Measurements from ENCODE around the gene FGFBP1.

The FGFBP1 gene

DNA sequence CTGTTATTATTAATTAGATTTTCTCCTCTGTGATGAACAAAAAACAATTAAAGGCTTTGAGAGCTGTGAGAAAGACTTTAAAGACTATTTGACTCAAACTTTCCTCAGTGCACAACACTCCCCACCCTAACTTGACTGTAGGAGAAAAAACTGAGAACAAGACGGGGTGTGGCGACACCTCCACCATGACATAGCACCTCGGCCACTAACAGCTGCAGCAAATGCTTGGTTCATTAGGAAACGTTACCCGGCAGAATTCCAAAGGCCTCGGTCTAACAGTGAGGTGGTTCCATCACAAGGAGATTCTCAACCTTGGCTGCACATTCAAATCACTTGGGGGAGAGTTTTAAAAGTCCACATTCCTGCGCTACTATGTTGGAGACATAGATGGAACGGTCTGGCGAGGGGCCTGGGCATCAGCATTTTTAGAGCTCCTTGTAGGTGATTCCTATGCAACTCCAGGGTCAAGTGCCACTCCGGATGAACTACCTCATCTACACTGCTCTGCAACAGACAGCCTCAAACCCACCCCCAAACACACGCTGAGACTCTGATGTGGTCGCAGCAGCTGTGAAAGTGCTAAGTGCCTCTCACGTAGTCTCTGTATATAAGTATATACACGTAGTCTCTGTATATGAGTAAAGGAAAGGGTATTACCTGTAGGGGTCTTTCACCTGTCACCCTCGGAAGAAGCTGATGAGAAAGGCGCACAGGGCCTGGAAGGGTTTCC, 23.4 kb upstream of the FGFBP1 start:
- no peak for DNase-seq (ENCODE audit: low read depth)
- TF ChIP-seq, protein P1, sequence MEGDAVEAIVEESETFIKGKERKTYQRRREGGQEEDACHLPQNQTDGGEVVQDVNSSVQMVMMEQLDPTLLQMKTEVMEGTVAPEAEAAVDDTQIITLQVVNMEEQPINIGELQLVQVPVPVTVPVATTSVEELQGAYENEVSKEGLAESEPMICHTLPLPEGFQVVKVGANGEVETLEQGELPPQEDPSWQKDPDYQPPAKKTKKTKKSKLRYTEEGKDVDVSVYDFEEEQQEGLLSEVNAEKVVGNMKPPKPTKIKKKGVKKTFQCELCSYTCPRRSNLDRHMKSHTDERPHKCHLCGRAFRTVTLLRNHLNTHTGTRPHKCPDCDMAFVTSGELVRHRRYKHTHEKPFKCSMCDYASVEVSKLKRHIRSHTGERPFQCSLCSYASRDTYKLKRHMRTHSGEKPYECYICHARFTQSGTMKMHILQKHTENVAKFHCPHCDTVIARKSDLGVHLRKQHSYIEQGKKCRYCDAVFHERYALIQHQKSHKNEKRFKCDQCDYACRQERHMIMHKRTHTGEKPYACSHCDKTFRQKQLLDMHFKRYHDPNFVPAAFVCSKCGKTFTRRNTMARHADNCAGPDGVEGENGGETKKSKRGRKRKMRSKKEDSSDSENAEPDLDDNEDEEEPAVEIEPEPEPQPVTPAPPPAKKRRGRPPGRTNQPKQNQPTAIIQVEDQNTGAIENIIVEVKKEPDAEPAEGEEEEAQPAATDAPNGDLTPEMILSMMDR (IDR thresholded peaks at IDR 0.05; ENCODE audit: insufficient read depth, low read depth, low read length, missing control alignments) = no peak

DNA sequence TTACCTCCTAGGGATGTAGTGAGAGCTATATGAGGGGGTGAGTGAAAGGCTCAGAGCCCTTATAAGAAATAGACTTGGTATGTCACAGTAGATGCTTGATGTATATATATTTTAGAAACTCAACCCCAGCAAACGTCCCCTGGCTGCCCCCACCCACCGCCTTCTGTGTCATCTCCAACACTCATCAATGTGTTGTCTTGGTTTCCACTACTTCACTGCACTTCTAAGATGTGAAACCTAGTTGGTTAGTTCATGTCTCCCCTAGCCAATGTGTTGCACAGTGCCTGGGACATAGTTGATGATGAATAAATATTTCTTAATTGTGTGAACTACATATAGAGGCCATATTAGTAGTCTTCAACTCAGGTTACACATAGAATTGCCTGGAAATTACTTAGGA, 20.0 kb upstream of the FGFBP1 start:
- H3K4me3 ChIP-seq (ENCODE audit: low read depth, low read length) = no peak overlapping the region
- TF ChIP-seq, protein P1 (IDR thresholded peaks at IDR 0.05; ENCODE audit: insufficient read depth, low read depth, low read length, missing control alignments) = no peak
- no peak for DNase-seq (ENCODE audit: low read depth)

More for the DNA sequence above, 23.4 kb upstream of the FGFBP1 start:
- no peak overlapping the region for H3K4me3 ChIP-seq (ENCODE audit: low read depth, low read length)

DNA sequence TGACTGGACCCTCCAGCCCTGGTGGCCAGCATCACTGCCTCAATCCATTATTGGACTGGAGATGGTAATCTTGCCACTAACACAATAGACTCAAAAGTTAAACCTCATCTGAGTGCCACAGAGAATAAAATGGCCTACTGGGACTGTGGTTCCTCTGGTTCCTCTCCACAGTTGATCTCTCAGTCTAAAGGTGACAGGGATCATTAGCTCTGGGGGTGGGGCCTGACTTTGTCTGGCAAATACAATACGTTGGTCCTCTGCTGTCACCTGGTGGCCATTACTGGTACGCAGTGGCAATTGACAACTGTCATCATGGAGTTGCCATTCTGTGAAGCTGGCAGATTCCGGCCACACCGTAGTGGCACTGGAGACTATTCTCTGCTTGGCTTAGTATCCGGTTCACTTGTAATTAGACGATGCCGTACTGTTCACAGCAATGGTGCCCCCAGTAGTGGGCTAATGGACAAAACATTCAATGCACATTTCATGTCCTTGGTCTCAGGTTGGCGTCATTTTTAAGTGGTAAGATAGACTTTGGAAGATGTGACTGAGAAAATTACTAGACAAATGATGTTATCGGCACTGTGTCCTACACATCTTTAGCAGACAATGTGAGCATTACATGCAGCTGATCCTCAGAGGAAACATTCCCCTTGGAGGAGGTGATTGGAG, 17.8 kb upstream of the FGFBP1 start:
- DNase-seq (ENCODE audit: low read depth) = peak; percentile 84
- TF ChIP-seq, protein P1 (IDR thresholded peaks at IDR 0.05; ENCODE audit: insufficient read depth, low read depth, low read length, missing control alignments) = peak; percentile 91

GRCh38 chr4:15955670-15956069, 17.1 kb upstream of the FGFBP1 start:
- H3K4me3 ChIP-seq (ENCODE audit: low read depth, low read length) = no peak overlapping the region
- DNase-seq (ENCODE audit: low read depth) = no peak
- TF ChIP-seq, protein P1 (IDR thresholded peaks at IDR 0.05; ENCODE audit: insufficient read depth, low read depth, low read length, missing control alignments) = no peak

More for the DNA sequence above, 17.8 kb upstream of the FGFBP1 start:
- H3K4me3 ChIP-seq (ENCODE audit: low read depth, low read length) = no peak overlapping the region

- peak; percentile 64 for DNase-seq (ENCODE audit: low read depth)
- H3K4me3 ChIP-seq (ENCODE audit: low read depth, low read length) = no peak overlapping the region
- TF ChIP-seq, protein P1 (IDR thresholded peaks at IDR 0.05; ENCODE audit: insufficient read depth, low read depth, low read length, missing control alignments) = no peak
These were observed 15.1 kb upstream of the FGFBP1 start for GRCh38 chr4:15953625-15954024.

GRCh38 chr4:15951781-15952180, 13.2 kb upstream of the FGFBP1 start:
- TF ChIP-seq, protein P1 (IDR thresholded peaks at IDR 0.05; ENCODE audit: insufficient read depth, low read depth, low read length, missing control alignments) = no peak
- DNase-seq (ENCODE audit: low read depth) = no peak

More at GRCh38 chr4:15951781-15952180, 13.2 kb upstream of the FGFBP1 start:
- H3K4me3 ChIP-seq (ENCODE audit: low read depth, low read length) = no peak overlapping the region
